ENCODE measurements around the gene CD3E.

CD3E gene

GRCh38 chr11:118353084-118353710 lies 48.7 kb downstream of the CD3E start:
- Mint-ChIP-seq H3K4me3 (no peak overlapping the region), H3K27me3 (ENCODE audit: low read depth, poor library complexity) (peaks cover 76% of the 10 kb centered on the region), H3K36me3 (ENCODE audit: low read depth) (no peaks in the 10 kb centered on the region), H3K27ac (no peak overlapping the region), H3K4me1 (no peaks in the 10 kb centered on the region), H3K9me3 (no peaks in the 10 kb centered on the region)
- TF ChIP-seq CTCF (IDR thresholded peaks at IDR 0.05) = peak; percentile 55
- no peak for DNase-seq

- peaks cover 11% of the 10 kb centered on the region for H3K9me3 Mint-ChIP-seq
- peaks cover 40% of the 10 kb centered on the region for H3K27me3 Mint-ChIP-seq (ENCODE audit: low read depth, poor library complexity)
- peaks cover 8% of the 10 kb centered on the region for H3K36me3 Mint-ChIP-seq (ENCODE audit: low read depth)
- peaks cover 14% of the 10 kb centered on the region for H3K4me1 Mint-ChIP-seq
- H3K27ac Mint-ChIP-seq = no peak overlapping the region
- TF ChIP-seq CTCF (IDR thresholded peaks at IDR 0.05) = no peak
- no peak for DNase-seq
- no peak overlapping the region for H3K4me3 Mint-ChIP-seq
These were observed 53.5 kb downstream of the CD3E start for GRCh38 chr11:118358071-118358470.

- peaks cover 8% of the 10 kb centered on the region for H3K36me3 Mint-ChIP-seq (ENCODE audit: low read depth)
- peak within 1 kb of the TSS; percentile 96 for H3K4me3 Mint-ChIP-seq
- H3K4me1 Mint-ChIP-seq = peaks cover 14% of the 10 kb centered on the region
- peaks cover 11% of the 10 kb centered on the region for H3K9me3 Mint-ChIP-seq
- H3K27ac Mint-ChIP-seq = peak within 1 kb of the TSS; percentile 57
- DNase-seq = peak; percentile 93
- peaks cover 31% of the 10 kb centered on the region for H3K27me3 Mint-ChIP-seq (ENCODE audit: low read depth, poor library complexity)
- TF ChIP-seq CTCF (IDR thresholded peaks at IDR 0.05) = no peak
These were observed 54.9 kb downstream of the CD3E start, which contains the start of gene UBE4A for GRCh38 chr11:118359295-118359958. Gene UBE4A, plus strand, starts transcription at chr11:118359600. Its CDS starts 5,481 bp downstream, at chr11:118365081.

- no peak for TF ChIP-seq CTCF (IDR thresholded peaks at IDR 0.05)
- Mint-ChIP-seq H3K9me3 (no peaks in the 10 kb centered on the region), H3K27ac (no peak overlapping the region), H3K4me1 (peaks cover 7% of the 10 kb centered on the region), H3K4me3 (no peak overlapping the region), H3K36me3 (ENCODE audit: low read depth) (peaks cover 36% of the 10 kb centered on the region), H3K27me3 (ENCODE audit: low read depth, poor library complexity) (peaks cover 3% of the 10 kb centered on the region)
- DNase-seq = no peak
These were observed 60.6 kb downstream of the CD3E start for GRCh38 chr11:118364956-118365615.
